ENCODE results near the gene CDH23. TPM values are rescaled to one million over a fixed set of nuclear protein-coding genes. Genes with fewer than 3 reads are reported as not detected.

The CDH23 gene
- total RNA-seq, 6 donors from 2014 or later = 4.7 to 29.3 (median 10.4) TPM

DNA sequence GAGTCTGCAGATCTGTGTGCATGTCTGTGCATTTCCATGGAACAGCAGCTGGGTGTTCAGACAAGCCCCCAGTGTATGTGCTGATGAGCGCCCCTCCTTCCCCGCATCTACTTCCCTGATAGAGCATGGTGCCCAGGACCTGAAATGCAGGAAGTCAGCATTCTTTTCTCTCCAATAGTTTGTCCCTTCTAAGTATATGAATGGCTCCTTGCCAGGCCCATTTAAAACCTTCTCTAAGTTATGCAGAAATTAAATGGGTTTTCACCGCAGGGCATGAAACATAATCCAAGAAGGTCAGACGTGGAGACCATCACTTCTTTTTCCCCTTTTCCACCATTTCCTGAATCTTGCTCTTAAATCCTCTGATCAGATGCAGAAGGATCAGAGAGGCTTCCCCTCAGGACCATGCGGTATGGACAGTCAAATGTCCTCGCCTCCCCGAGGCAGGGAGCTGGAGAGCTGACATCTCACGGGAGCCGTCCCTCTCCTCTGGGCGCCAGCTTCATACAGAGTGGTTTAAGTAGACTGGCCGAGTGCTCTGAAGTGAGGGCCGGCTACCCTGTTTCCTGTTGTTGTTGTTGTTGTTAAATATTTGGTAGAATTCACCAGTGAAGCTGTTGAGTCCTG, 167.6 kb downstream of the CDH23 start:
- no peak overlapping the region for H3K27ac ChIP-seq
- no peak for ATAC-seq (ENCODE audit: low FRiP score in 2 of 2)
- no peak for DNase-seq
- H3K9me3 ChIP-seq = no peaks in the 10 kb centered on the region
- H3K27me3 ChIP-seq = no peaks in the 10 kb centered on the region
- no peaks in the 10 kb centered on the region for H3K36me3 ChIP-seq
- 63 to 66% methylated on average over 12 of the region's 12 CpGs for WGBS, 2 donors
- H3K4me3 ChIP-seq = no peak overlapping the region
- no peak for TF ChIP-seq POLR2AphosphoS5 (IDR thresholded peaks at IDR 0.05)
- H3K4me1 ChIP-seq = no peaks in the 10 kb centered on the region

DNA sequence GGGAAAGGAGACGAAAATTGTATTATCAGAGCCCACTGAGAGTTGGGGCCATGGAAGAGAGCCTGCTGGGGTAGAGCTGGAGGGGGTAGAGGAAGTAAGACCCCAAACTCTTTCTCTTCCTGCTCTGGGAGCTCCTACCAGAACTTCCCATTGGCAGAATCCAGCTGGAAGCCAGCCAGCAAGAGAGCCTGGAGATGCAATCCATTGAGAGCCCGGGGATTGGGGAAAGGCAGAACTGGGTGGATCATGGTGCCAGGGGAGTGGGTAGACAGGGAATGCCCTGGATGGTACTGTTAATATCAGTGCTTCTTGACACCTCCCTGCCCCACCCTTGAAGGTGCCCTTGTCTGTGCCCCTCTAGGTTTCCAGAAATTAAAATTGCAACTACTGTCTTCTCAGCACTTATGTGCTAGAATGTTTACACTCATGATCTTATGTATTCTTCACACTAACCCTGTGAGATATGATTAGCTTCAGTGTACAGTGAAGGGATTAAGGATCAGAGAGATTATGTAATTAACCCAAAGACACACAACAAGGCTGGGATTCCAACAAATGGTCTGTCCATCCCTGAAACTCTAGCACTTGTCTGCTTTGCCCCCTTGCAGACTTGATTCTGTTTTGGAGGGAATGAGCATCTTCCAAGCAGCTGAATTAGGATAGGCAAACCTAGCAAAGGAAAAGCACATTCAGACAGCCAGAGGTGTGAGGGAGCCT, 168.7 kb downstream of the CDH23 start:
- no peaks in the 10 kb centered on the region for H3K9me3 ChIP-seq
- TF ChIP-seq POLR2AphosphoS5 (IDR thresholded peaks at IDR 0.05) (no peak), EP300 (IDR thresholded peaks at IDR 0.05) (no peak), CTCF (IDR thresholded peaks at IDR 0.05) (no peak), POLR2A (IDR thresholded peaks at IDR 0.05) (no peak)
- no peaks in the 10 kb centered on the region for H3K4me1 ChIP-seq
- ATAC-seq (ENCODE audit: low FRiP score in 2 of 2) (no peak), DNase-seq (no peak)
- H3K36me3 ChIP-seq = no peaks in the 10 kb centered on the region
- WGBS, 2 donors = 73 to 78% methylated on average over 2 of the region's 2 CpGs
- no peak overlapping the region for H3K27ac ChIP-seq
- H3K27me3 ChIP-seq = no peaks in the 10 kb centered on the region
- no peak overlapping the region for H3K4me3 ChIP-seq

DNA sequence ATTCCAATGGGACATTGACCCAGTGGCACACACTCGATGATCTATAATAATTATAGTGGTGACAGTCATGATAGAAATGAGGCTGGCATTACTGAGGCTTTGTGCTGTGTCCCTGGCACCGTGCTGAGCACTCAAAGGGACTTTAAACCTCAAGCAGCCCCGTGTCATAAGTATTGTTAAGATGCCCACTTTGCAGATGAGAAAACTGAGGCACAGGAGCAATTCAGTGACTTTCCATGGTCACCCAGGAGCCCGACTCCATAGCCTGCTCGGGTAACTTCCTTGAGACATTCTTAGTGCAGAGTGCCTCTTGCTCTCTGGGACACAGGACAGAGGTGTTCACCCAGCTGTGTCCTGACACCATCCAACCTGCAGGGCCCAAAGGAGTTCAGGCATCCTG, 170.3 kb downstream of the CDH23 start:
- 90 to 92% methylated on average over 2 to 5 of the region's 5 CpGs for WGBS, 2 donors
- Histone ChIP-seq H3K27ac (no peak overlapping the region), H3K36me3 (no peaks in the 10 kb centered on the region), H3K4me3 (no peak overlapping the region), H3K4me1 (no peaks in the 10 kb centered on the region), H3K27me3 (no peaks in the 10 kb centered on the region), H3K9me3 (no peaks in the 10 kb centered on the region)
- no peak for ATAC-seq (ENCODE audit: low FRiP score in 2 of 2)
- no peak for DNase-seq
- TF ChIP-seq EP300 (IDR thresholded peaks at IDR 0.05) (no peak), POLR2AphosphoS5 (IDR thresholded peaks at IDR 0.05) (no peak), POLR2A (IDR thresholded peaks at IDR 0.05) (no peak), CTCF (IDR thresholded peaks at IDR 0.05) (no peak)

DNA sequence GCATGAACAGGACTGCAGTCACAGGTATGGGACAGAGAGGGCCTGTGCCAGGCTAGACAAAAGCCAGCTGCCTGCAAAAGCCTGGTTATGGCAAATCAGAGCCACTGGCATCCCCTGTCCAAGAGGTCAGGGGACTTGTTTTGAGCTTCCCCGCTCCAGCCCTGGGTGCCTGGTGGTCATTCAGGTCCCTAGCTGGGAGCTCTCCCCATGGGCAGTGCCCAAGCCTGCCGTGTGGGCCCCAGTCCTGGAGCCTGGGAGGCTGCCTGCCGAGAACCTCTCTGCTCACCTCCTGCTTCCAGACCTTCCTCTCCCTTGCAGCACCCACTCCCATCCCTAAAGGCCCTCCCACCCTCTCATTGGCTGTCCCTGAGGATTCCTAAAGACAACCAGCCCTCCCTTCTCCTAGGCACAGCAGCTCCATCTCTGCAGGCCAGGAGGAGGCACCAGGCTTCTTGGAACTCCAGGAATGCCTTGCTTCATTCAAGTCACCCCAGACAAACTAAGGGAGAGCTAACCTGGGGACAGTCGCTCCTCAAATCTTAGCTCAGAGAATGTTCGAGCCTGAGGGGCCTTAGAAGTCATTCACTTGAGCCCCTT, 172.3 kb downstream of the CDH23 start:
- Histone ChIP-seq H3K4me3 (no peak overlapping the region), H3K9me3 (no peaks in the 10 kb centered on the region), H3K4me1 (no peaks in the 10 kb centered on the region), H3K36me3 (no peaks in the 10 kb centered on the region), H3K27ac (no peak overlapping the region), H3K27me3 (no peaks in the 10 kb centered on the region)
- DNase-seq = no peak
- no peak for ATAC-seq (ENCODE audit: low FRiP score in 2 of 2)
- no peak for TF ChIP-seq EP300 (IDR thresholded peaks at IDR 0.05)
- no peak for TF ChIP-seq CTCF (IDR thresholded peaks at IDR 0.05)
- TF ChIP-seq POLR2A (IDR thresholded peaks at IDR 0.05) = no peak
- TF ChIP-seq POLR2AphosphoS5 (IDR thresholded peaks at IDR 0.05) = no peak
- 88 to 93% methylated on average over 4 to 5 of the region's 5 CpGs for WGBS, 2 donors

- 39 to 53% methylated on average over 5 to 6 of the region's 6 CpGs for WGBS, 2 donors
- peak in 1 of 2 donors; percentile 68 for ATAC-seq (ENCODE audit: low FRiP score in 2 of 2)
Measured at GRCh38 chr10:71569775-71570588, 173.3 kb downstream of the CDH23 start.

More at GRCh38 chr10:71569775-71570588, 173.3 kb downstream of the CDH23 start:
- Histone ChIP-seq H3K36me3 (no peaks in the 10 kb centered on the region), H3K4me1 (peaks cover 0 to 1% (median 0%) of the 10 kb centered on the region in 4 donors), H3K4me3 (no peak overlapping the region), H3K9me3 (no peaks in the 10 kb centered on the region), H3K27ac (no peak overlapping the region), H3K27me3 (no peaks in the 10 kb centered on the region)
- peak in 1 of 2 donors; percentile 62 for DNase-seq
- TF ChIP-seq POLR2A (IDR thresholded peaks at IDR 0.05) = no peak
- peak; percentile 69 to 86 (median 78) for TF ChIP-seq CTCF (IDR thresholded peaks at IDR 0.05)
- no peak for TF ChIP-seq EP300 (IDR thresholded peaks at IDR 0.05)
- TF ChIP-seq POLR2AphosphoS5 (IDR thresholded peaks at IDR 0.05) = no peak

Measured in upper lobe of left lung (tissue), 6 donors.